SU-DHL-6 (cell line): Measurements from ENCODE around the gene SCCPDH.

Experiments used
- EZH2phosphoT487 ChIP-seq: fragments of 200-600 bp; sonication (generic), shearing (Covaris generic); conservative IDR thresholded peaks from 2 replicates; pipeline ENCODE4 v1.6.1; 2018; ENCODE audit warnings: mild to moderate bottlenecking, antibody characterized with exemption, low read length, moderate library complexity, mixed read lengths
- TF ChIP-seq, protein P1 (sequence below): fragments of 200-600 bp; sonication (generic); IDR thresholded peaks from one replicate; pipeline ENCODE4 v1.5.1; 2017; ENCODE audit warnings: antibody characterized with exemption, mild to moderate bottlenecking, low read length, moderate library complexity; ENCODE audit not compliant: insufficient read depth, poor library complexity, severe bottlenecking

- TF ChIP-seq, protein P1, sequence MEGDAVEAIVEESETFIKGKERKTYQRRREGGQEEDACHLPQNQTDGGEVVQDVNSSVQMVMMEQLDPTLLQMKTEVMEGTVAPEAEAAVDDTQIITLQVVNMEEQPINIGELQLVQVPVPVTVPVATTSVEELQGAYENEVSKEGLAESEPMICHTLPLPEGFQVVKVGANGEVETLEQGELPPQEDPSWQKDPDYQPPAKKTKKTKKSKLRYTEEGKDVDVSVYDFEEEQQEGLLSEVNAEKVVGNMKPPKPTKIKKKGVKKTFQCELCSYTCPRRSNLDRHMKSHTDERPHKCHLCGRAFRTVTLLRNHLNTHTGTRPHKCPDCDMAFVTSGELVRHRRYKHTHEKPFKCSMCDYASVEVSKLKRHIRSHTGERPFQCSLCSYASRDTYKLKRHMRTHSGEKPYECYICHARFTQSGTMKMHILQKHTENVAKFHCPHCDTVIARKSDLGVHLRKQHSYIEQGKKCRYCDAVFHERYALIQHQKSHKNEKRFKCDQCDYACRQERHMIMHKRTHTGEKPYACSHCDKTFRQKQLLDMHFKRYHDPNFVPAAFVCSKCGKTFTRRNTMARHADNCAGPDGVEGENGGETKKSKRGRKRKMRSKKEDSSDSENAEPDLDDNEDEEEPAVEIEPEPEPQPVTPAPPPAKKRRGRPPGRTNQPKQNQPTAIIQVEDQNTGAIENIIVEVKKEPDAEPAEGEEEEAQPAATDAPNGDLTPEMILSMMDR, result no peak
- no peak for TF ChIP-seq EZH2phosphoT487
Measured at GRCh38 chr1:246687002-246687401, 37.2 kb upstream of the SCCPDH start.
